HG03460 (cell line): ENCODE data around the gene TBPL1.

ENCODE experiments used
- ATAC-seq: cut with Tn5 transposase; IDR thresholded peaks from one replicate; pipeline ENCODE4 v1.9.1; 2021; ENCODE audit not compliant: unreplicated experiment

The TBPL1 gene

DNA sequence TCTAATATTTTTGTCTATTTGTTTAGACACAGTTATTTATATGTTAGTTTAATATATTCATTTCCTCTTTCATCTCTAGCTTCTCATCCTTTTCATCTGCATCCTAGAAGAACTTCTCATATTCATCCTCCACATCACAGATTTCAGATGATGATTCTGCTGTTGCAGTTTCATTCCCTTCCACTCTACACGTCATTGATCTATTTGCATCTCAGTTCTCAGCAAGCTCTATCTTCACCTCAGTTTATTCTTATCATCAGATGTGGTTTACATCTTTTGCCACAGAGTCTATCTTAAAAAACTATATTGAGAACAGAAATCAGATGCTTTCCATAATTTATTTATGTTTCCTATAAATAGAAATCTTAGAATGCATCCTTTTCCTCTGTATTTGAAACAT, 86.1 kb downstream of the TBPL1 start:
- no peak for ATAC-seq
